ENCODE data around the gene TINCR.

DNA sequence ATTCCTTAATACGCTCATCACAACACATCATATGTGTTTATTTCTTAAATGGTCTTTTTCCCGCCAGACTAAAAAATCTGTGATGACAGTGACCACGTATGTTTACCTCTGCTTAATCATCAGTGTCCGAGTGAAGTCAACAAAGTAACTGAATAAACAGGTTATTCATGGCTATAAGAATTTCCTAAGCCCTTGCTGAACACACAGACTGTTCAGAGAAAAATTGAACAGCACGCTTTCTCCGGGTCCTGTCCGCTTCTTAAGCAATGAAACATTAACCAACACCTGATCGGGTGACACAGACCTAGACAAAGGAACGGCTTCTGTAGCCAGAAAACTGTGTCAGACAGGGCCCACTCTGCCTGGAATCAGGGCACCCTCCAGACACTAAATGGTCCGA is 40.5 kb upstream of the TINCR start:
- TF ChIP-seq POLR2AphosphoS5 (IDR thresholded peaks at IDR 0.05; ENCODE audit: low read depth, low read length) (no peak), POLR2A (IDR thresholded peaks at IDR 0.05; ENCODE audit: low read depth, low read length) (no peak), SPI1 (IDR thresholded peaks at IDR 0.05; ENCODE audit: low read depth, low read length) (no peak)
